Neural progenitor cell (in vitro differentiated cells): ENCODE results near the gene DMBX1. TPM values are rescaled to one million over a fixed set of nuclear protein-coding genes. Genes with fewer than 3 reads are reported as not detected.

Experiments
- DNase-seq: peaks from one replicate; pipeline ENCODE4 v3.0.0-alpha.2; 2016; ENCODE audit warnings: low spot score
- H2AFZ ChIP-seq: fragments of 200-600 bp; sonication (generic); replicated peaks from 2 replicates; pipeline ENCODE4 v1.6.1; 2016; ENCODE audit warnings: antibody characterized with exemption
- H3F3A ChIP-seq: fragments of 200-600 bp; sonication (generic); 2 replicates; pipeline ENCODE4 v1.6.1; 2016; ENCODE audit warnings: antibody characterized with exemption, low read depth
- H3K27ac ChIP-seq: fragments of 200-600 bp; sonication (generic); 2 replicates; pipeline ENCODE4 v1.5.1; 2016; ENCODE audit warnings: mild to moderate bottlenecking
- H3K27me3 ChIP-seq: fragments of 200-600 bp; sonication (generic); 2 replicates; pipeline ENCODE4 v1.6.1; 2016; ENCODE audit warnings: mild to moderate bottlenecking, moderate library complexity
- H3K36me3 ChIP-seq: fragments of 200-600 bp; sonication (generic); 2 replicates; pipeline ENCODE4 v1.5.1; 2016
- H3K4me1 ChIP-seq: fragments of 200-600 bp; sonication (generic); 2 replicates; pipeline ENCODE4 v1.6.1; 2016; ENCODE audit warnings: mixed run types
- H3K4me2 ChIP-seq: fragments of 200-600 bp; sonication (generic); 2 replicates; pipeline ENCODE4 v1.6.1; 2016
- H3K4me3 ChIP-seq: fragments of 200-600 bp; sonication (generic); 2 replicates; pipeline ENCODE4 v1.5.1; 2016
- H3K79me2 ChIP-seq: fragments of 200-600 bp; sonication (generic); 2 replicates; pipeline ENCODE4 v1.6.1; 2016; ENCODE audit warnings: low read depth
- H3K9ac ChIP-seq: fragments of 200-600 bp; sonication (generic); 2 replicates; pipeline ENCODE4 v1.6.1; 2016
- H3K9me3 ChIP-seq: fragments of 200-600 bp; sonication (generic); 2 replicates; pipeline ENCODE4 v1.5.1; 2016; ENCODE audit warnings: low read depth
- H4K20me1 ChIP-seq: fragments of 200-600 bp; sonication (generic); 2 replicates; pipeline ENCODE4 v1.6.1; 2016; ENCODE audit warnings: low read depth
- H3K27ac Mint-ChIP-seq: 3 replicates; pipeline ENCODE4 v1.8.0; 2021; ENCODE audit warnings: mixed read lengths
- H3K27me3 Mint-ChIP-seq: 2 replicates; pipeline ENCODE4 v1.8.0; 2022; ENCODE audit warnings: low read depth, mild to moderate bottlenecking, inconsistent platforms, moderate library complexity, mixed read lengths; ENCODE audit not compliant: insufficient read depth
- H3K36me3 Mint-ChIP-seq: 3 replicates; pipeline ENCODE4 v1.8.0; 2021; ENCODE audit warnings: mixed read lengths
- H3K4me1 Mint-ChIP-seq: 3 replicates; pipeline ENCODE4 v1.8.0; 2021; ENCODE audit warnings: mixed read lengths
- H3K4me3 Mint-ChIP-seq: 3 replicates; pipeline ENCODE4 v1.8.0; 2021; ENCODE audit warnings: mild to moderate bottlenecking, moderate library complexity, mixed read lengths
- H3K9me3 Mint-ChIP-seq: 3 replicates; pipeline ENCODE4 v1.8.0; 2020; ENCODE audit warnings: mixed read lengths
- EZH2 ChIP-seq: fragments of 200-600 bp; sonication (generic); IDR thresholded peaks from 2 replicates; pipeline ENCODE4 v1.6.1; 2017; ENCODE audit warnings: antibody characterized with exemption, mild to moderate bottlenecking, moderate library complexity
- EZH2phosphoT487 ChIP-seq: fragments of 200-600 bp; sonication (generic); IDR thresholded peaks from 2 replicates; pipeline ENCODE4 v1.6.1; 2017; ENCODE audit warnings: antibody characterized with exemption
- total RNA-seq: library from RNA; depleted of rRNA; stranded (reverse); fragments of >200 nt; gene quantifications from 2 replicates; pipeline ENCODE4 v1.2.3, GENCODE V29; 2015; ENCODE audit warnings: low replicate concordance
- TF ChIP-seq, protein P1 (sequence below): fragments of 200-600 bp; sonication (generic); IDR thresholded peaks from 2 replicates; pipeline ENCODE4 v1.5.1; 2017; ENCODE audit warnings: antibody characterized with exemption, mild to moderate bottlenecking

Gene DMBX1
- total RNA-seq, result 0.06 and 0.56 TPM in 2 replicates

DNA sequence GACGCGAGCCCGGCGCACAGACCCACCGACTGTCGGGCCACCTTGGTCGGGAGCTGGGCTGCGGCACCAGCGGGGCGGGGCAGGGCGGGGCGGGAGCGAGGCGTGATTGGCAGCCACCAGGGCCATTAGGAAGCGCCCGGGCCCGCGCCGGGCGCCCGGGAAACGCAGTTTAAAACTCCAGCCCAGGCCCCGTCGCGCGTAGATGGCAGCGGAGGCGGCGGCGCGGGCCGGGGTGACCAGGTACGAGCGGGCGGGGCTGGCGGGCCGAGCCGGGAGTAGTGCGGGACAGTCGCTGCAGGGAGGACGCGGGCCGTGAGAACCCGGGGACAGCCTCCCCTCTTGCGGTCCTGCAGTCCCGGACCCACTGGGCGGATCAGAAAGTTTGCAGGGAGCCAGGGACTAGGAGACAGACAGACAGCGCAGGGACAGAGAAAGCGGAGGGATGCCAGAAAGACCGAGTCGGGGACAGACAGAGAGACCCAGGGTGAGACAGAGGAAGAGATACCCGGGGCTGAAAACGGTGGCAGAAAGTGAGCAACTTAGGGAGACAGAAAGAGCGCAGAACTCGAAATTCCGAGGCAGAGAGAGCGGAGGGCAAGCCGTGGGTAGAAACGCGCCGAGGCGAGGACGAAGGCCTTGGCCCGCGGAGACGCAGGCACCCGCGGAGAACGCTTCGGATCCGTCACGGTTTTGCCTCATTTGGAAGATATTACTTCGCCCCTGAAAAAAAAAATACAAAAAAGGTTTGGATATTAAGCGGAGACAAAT, at the start of gene DMBX1:
DMBX1 (plus strand) TSS at position 199 of the 768 bp plus-strand sequence. CDS start 17,175 bp downstream, outside the sequence.
- Histone ChIP-seq H3K79me2 (no peaks in the 10 kb centered on the region), H3K4me1 (peaks cover 51% of the 10 kb centered on the region), H3K4me3 (peak within 1 kb of the TSS; percentile 48), H2AFZ (peak within 1 kb of the TSS; percentile 8), H4K20me1 (peaks cover 97% of the 10 kb centered on the region), H3K27me3 (peaks cover 100% of the 10 kb centered on the region), H3K9ac (no peak within 1 kb of the TSS), H3F3A (peaks cover 56% of the 10 kb centered on the region), H3K36me3 (no peaks in the 10 kb centered on the region), H3K9me3 (no peaks in the 10 kb centered on the region), H3K4me2 (peak within 1 kb of the TSS; percentile 84), H3K27ac (no peak within 1 kb of the TSS)
- Mint-ChIP-seq H3K9me3 (peaks cover 4% of the 10 kb centered on the region), H3K4me3 (peak within 1 kb of the TSS; percentile 85), H3K27me3 (peaks cover 92% of the 10 kb centered on the region), H3K27ac (no peak within 1 kb of the TSS), H3K4me1 (peaks cover 61% of the 10 kb centered on the region), H3K36me3 (no peaks in the 10 kb centered on the region)
- DNase-seq, result peak; percentile 91
- no peak for TF ChIP-seq EZH2
- TF ChIP-seq, protein P1, sequence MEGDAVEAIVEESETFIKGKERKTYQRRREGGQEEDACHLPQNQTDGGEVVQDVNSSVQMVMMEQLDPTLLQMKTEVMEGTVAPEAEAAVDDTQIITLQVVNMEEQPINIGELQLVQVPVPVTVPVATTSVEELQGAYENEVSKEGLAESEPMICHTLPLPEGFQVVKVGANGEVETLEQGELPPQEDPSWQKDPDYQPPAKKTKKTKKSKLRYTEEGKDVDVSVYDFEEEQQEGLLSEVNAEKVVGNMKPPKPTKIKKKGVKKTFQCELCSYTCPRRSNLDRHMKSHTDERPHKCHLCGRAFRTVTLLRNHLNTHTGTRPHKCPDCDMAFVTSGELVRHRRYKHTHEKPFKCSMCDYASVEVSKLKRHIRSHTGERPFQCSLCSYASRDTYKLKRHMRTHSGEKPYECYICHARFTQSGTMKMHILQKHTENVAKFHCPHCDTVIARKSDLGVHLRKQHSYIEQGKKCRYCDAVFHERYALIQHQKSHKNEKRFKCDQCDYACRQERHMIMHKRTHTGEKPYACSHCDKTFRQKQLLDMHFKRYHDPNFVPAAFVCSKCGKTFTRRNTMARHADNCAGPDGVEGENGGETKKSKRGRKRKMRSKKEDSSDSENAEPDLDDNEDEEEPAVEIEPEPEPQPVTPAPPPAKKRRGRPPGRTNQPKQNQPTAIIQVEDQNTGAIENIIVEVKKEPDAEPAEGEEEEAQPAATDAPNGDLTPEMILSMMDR, result no peak
- TF ChIP-seq EZH2phosphoT487, result no peak

DNA sequence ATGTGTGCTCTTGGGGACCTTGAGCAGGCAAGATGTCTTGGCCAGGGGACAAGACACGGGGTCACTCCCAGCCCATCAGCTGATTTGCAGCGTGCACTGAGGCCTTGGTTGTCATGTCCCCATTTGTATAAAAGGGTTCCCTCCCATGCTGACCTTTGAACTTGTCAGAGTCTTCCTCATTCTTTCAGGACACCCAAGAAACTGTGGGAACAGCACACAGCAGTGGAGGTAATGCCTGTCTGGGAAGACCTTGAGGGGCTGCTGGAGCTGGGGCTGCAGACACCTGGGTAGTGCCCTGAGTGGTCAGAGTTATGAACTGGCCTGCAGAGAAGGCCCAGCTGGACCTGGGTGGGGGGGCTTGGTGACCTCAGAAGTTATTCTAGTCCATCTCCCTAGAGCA, 49.2 kb upstream of the DMBX1 start:
- no peaks in the 10 kb centered on the region for H3K9me3 Mint-ChIP-seq
- peaks cover 7% of the 10 kb centered on the region for H4K20me1 ChIP-seq
- H2AFZ ChIP-seq, result no peak overlapping the region
- H3K4me1 Mint-ChIP-seq, result peaks cover 8% of the 10 kb centered on the region
- peaks cover 35% of the 10 kb centered on the region for H3K27me3 Mint-ChIP-seq
- no peaks in the 10 kb centered on the region for H3K79me2 ChIP-seq
- H3K4me3 ChIP-seq, result no peak overlapping the region
- peak overlapping the region; percentile 57 for H3K4me3 Mint-ChIP-seq
- no peak for DNase-seq
- no peak overlapping the region for H3K9ac ChIP-seq
- peaks cover 37% of the 10 kb centered on the region for H3K27me3 ChIP-seq
- no peaks in the 10 kb centered on the region for H3K4me1 ChIP-seq
- no peak overlapping the region for H3K27ac ChIP-seq
- H3K9me3 ChIP-seq, result no peaks in the 10 kb centered on the region
- no peaks in the 10 kb centered on the region for H3K36me3 ChIP-seq
- peaks cover 12% of the 10 kb centered on the region for H3F3A ChIP-seq
- H3K36me3 Mint-ChIP-seq, result no peaks in the 10 kb centered on the region
- no peak for TF ChIP-seq EZH2
- TF ChIP-seq, protein P1, result no peak
- no peak for TF ChIP-seq EZH2phosphoT487
- H3K27ac Mint-ChIP-seq, result no peak overlapping the region
- no peak overlapping the region for H3K4me2 ChIP-seq

DNA sequence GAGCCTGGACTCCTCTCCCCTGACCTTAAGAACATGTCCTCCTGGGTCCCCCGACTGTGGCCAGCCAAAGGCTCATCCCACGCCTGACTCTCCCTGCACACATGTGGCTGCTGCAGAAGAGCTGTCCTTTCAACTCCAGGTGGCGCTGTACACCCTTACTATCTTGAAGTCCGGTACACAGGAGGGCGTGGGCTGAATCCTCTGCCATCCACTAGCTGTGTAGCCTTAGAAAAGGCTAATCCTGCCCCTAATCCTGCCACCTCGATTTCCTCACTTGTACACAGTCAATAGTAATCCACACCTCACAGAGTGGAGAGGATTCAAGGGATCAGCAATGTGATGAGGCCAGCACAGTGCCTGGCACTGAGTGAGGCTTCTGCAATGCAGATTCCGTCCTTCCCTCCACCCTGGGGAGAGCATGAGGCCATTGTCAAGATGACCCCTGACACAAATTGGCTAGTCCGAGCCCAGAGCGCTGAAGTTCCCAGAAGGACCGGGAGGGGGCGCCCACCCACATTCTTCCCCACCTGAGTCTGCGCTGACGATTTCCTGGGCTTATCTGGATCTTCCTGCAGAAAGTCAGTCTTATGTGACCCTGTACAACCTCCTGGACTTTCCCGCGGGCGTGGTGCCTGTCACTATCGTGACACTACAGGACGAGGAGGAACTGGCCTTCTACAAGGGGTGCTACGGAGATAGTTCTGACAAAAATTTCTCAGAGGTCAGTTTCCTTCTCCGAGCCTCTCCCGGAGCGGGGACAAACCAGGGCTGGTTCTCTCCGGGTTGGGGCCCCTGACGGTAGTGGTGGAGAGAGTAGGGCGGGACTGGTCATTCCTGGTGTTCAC, 47.1 kb upstream of the DMBX1 start:
- peak overlapping the region; percentile 83 for H3K4me3 Mint-ChIP-seq
- H3F3A ChIP-seq, result peaks cover 16% of the 10 kb centered on the region
- peak overlapping the region; percentile 46 for H3K4me3 ChIP-seq
- H3K9me3 Mint-ChIP-seq, result no peaks in the 10 kb centered on the region
- no peaks in the 10 kb centered on the region for H3K36me3 Mint-ChIP-seq
- H3K36me3 ChIP-seq, result no peaks in the 10 kb centered on the region
- H3K79me2 ChIP-seq, result no peaks in the 10 kb centered on the region
- H3K27ac Mint-ChIP-seq, result peak overlapping the region; percentile 78
- no peak overlapping the region for H3K27ac ChIP-seq
- peaks cover 15% of the 10 kb centered on the region for H3K4me1 Mint-ChIP-seq
- H3K4me1 ChIP-seq, result no peaks in the 10 kb centered on the region
- H3K27me3 ChIP-seq, result peaks cover 57% of the 10 kb centered on the region
- H2AFZ ChIP-seq, result no peak overlapping the region
- TF ChIP-seq EZH2 (peak; percentile 34), EZH2phosphoT487 (no peak)
- TF ChIP-seq, protein P1, result peak; percentile 77
- H3K9ac ChIP-seq, result no peak overlapping the region
- DNase-seq, result peak; percentile 96
- H3K4me2 ChIP-seq, result peak overlapping the region; percentile 82
- H3K9me3 ChIP-seq, result no peaks in the 10 kb centered on the region
- peaks cover 41% of the 10 kb centered on the region for H3K27me3 Mint-ChIP-seq
- peaks cover 22% of the 10 kb centered on the region for H4K20me1 ChIP-seq
